Fibroblast of skin of abdomen (primary cell): ENCODE measurements around the gene SLC25A53.
"Not testable (repeated sequence)": the region's sequence is repeated elsewhere in the genome, so short reads cannot be mapped to it uniquely, and the experiment has no call there.

Experiments used
- DNase-seq: peaks from one replicate; pipeline ENCODE4 v3.0.0-alpha.2; 2013

The SLC25A53 gene

DNA sequence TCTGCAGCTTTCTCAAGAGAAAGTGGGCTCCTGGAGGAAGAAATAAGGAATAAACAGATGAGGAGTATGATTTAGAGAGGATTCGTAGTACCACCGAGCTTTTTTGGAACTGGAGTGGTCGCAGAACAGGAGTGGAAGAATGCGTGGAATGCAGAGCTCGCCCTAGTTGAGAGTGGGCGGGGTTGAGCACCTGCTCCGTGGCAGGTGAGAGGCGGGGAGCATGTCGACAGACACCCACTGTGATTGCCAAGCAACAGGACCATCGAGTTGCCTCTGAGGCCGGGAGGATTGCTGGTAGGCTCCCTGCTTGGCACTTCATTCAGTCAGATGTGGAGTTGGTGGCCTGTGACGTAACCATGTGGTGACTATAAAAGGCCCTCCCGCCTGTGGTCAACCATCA is 101.9 kb downstream of the SLC25A53 start:
- not testable (repeated sequence) for DNase-seq
